Liver (tissue), 9 donors: Measurements from ENCODE around the gene ACACA. TPM values are rescaled to one million over a fixed set of nuclear protein-coding genes. Genes with fewer than 3 reads are reported as not detected.

Experiments used
- DNase-seq: peaks from one replicate; pipeline ENCODE4 v3.0.0-alpha.2; 2017; ENCODE audit warnings: low spot score
- H3K27ac ChIP-seq, 2 donors: one replicate each; pipeline ENCODE4 v1.7.0; 2013; ENCODE audit warnings: inconsistent platforms in 2 of 2, low read length in 2 of 2, control low read depth in 1 of 2, low read depth in 1 of 2, mild to moderate bottlenecking in 1 of 2
- H3K27me3 ChIP-seq, 4 donors: one replicate each; pipeline versions ENCODE4 v1.6.1 to v1.7.0; 2013; ENCODE audit warnings: low read length in 3 of 4, inconsistent platforms in 1 of 4, mild to moderate bottlenecking in 1 of 4, moderate library complexity in 1 of 4; ENCODE audit not compliant: control insufficient read depth in 4 of 4, insufficient read depth in 4 of 4
- H3K36me3 ChIP-seq, 4 donors: one replicate each; pipeline versions ENCODE4 v1.6.1 to v1.7.0; 2013; ENCODE audit warnings: low read length in 3 of 4, mild to moderate bottlenecking in 3 of 4, low read depth in 1 of 4, moderate library complexity in 1 of 4; ENCODE audit not compliant: control insufficient read depth in 4 of 4, insufficient read depth in 3 of 4
- H3K4me1 ChIP-seq, 4 donors: one replicate each; pipeline versions ENCODE4 v1.6.1 to v1.7.0; 2013; ENCODE audit warnings: low read length in 3 of 4, mild to moderate bottlenecking in 3 of 4, moderate library complexity in 1 of 4; ENCODE audit not compliant: control insufficient read depth in 4 of 4, insufficient read depth in 4 of 4
- H3K4me3 ChIP-seq, 3 donors: one replicate each; pipeline versions ENCODE4 v1.6.1 to v1.7.0; 2013; ENCODE audit warnings: low read length in 3 of 3, control low read depth in 1 of 3, low read depth in 1 of 3, mild to moderate bottlenecking in 1 of 3
- H3K9ac ChIP-seq, 2 donors: one replicate each; pipeline ENCODE4 v1.7.0; 2013; ENCODE audit warnings: low read length in 2 of 2, mild to moderate bottlenecking in 2 of 2, moderate library complexity in 2 of 2, control low read depth in 1 of 2, low read depth in 1 of 2
- H3K9me3 ChIP-seq, 4 donors: one replicate each; pipeline versions ENCODE4 v1.6.1 to v1.7.0; 2013; ENCODE audit warnings: low read length in 3 of 4; ENCODE audit not compliant: control insufficient read depth in 4 of 4
- ATF3 ChIP-seq: IDR thresholded peaks from 2 replicates; pipeline ENCODE4 v1.6.1; 2016; ENCODE audit warnings: antibody characterized with exemption
- CTCF ChIP-seq: fragments of 150-350 bp; IDR thresholded peaks from 2 replicates; pipeline ENCODE4 v1.5.1; 2017; ENCODE audit warnings: improper control_type of control experiment, low read depth, low read length; ENCODE audit not compliant: missing input control
- EGR1 ChIP-seq, 2 donors: IDR thresholded peaks; 2 replicates each; pipeline ENCODE4 v1.6.1; 2016 to 2018; ENCODE audit warnings: antibody characterized with exemption in 2 of 2, low read depth in 2 of 2
- FOXA1 ChIP-seq: IDR thresholded peaks from 2 replicates; pipeline ENCODE4 v1.6.1; 2016; ENCODE audit warnings: antibody characterized with exemption
- FOXA2 ChIP-seq: IDR thresholded peaks from 2 replicates; pipeline ENCODE4 v1.6.1; 2016; ENCODE audit warnings: antibody characterized with exemption
- GABPA ChIP-seq, 2 donors: IDR thresholded peaks in 1 of 2; conservative IDR thresholded peaks in 1 of 2; 2 replicates each; pipeline ENCODE4 v1.6.1; 2016; ENCODE audit warnings: antibody characterized with exemption in 2 of 2, mild to moderate bottlenecking in 1 of 2, moderate library complexity in 1 of 2
- HNF4A ChIP-seq, 2 donors: conservative IDR thresholded peaks; 2 replicates each; pipeline ENCODE4 v1.6.1; 2016; ENCODE audit warnings: antibody characterized with exemption in 2 of 2, mild to moderate bottlenecking in 2 of 2
- HNF4G ChIP-seq: IDR thresholded peaks from 2 replicates; pipeline ENCODE4 v1.6.1; 2016; ENCODE audit warnings: antibody characterized with exemption
- JUND ChIP-seq, 2 donors: IDR thresholded peaks; 2 replicates each; pipeline ENCODE4 v1.6.1; 2016; ENCODE audit warnings: antibody characterized with exemption in 2 of 2
- MAX ChIP-seq: IDR thresholded peaks from 2 replicates; pipeline ENCODE4 v1.6.1; 2016; ENCODE audit warnings: antibody characterized with exemption
- NR2F2 ChIP-seq: IDR thresholded peaks from 2 replicates; pipeline ENCODE4 v1.6.1; 2016; ENCODE audit warnings: antibody characterized with exemption
- RAD21 ChIP-seq, 2 donors: IDR thresholded peaks; 2 replicates each; pipeline ENCODE4 v1.6.1; 2016; ENCODE audit warnings: antibody characterized with exemption in 2 of 2, mild to moderate bottlenecking in 2 of 2
- REST ChIP-seq: IDR thresholded peaks from 2 replicates; pipeline ENCODE4 v1.6.1; 2016; ENCODE audit warnings: antibody characterized with exemption, mild to moderate bottlenecking
- RXRA ChIP-seq, 2 donors: IDR thresholded peaks; 2 replicates each; pipeline ENCODE4 v1.6.1; 2017 to 2018; ENCODE audit warnings: antibody characterized with exemption in 2 of 2, mild to moderate bottlenecking in 1 of 2
- SP1 ChIP-seq: IDR thresholded peaks from 2 replicates; pipeline ENCODE4 v1.6.1; 2018; ENCODE audit warnings: antibody characterized with exemption, mild to moderate bottlenecking
- TAF1 ChIP-seq: conservative IDR thresholded peaks from 2 replicates; pipeline ENCODE4 v1.6.1; 2016; ENCODE audit warnings: antibody characterized with exemption, mild to moderate bottlenecking
- YY1 ChIP-seq: IDR thresholded peaks from 2 replicates; pipeline ENCODE4 v1.6.1; 2016; ENCODE audit warnings: antibody characterized with exemption, mild to moderate bottlenecking
- ZBTB33 ChIP-seq: IDR thresholded peaks from 2 replicates; pipeline ENCODE4 v1.6.1; 2016; ENCODE audit warnings: antibody characterized with exemption
- WGBS: extraction: QIAGEN DNeasy Blood & Tissue Kit; methylation state at CpG from one replicate; pipeline ENCODE4 v1.1.7; 2013; 5-methylcytosine and 5-hydroxymethylcytosine counted together
- polyA plus RNA-seq, 2 donors: library from polyadenylated mRNA; stranded (reverse) in 1 of 2; unstranded in 1 of 2; fragments of 200-250 nt in 1 of 2; fragments of >200 nt in 1 of 2; fragmentation: Nextera tagmentation in 1 of 2; extraction: Ambion mirVana in 1 of 2; gene quantifications; one replicate each; pipeline versions ENCODE4 v1.2.1 to v1.2.3, GENCODE V29; 2013 to 2015
- total RNA-seq, 2 donors: library from RNA; depleted of rRNA; stranded (reverse); fragments of >200 nt; gene quantifications; one replicate each; pipeline ENCODE4 v1.2.3, GENCODE V29; 2014
- donor health status: healthy.
- donor health status: healthy.
- donor health status: healthy.
- donor health status: healthy.
- donor health status: healthy.

The ACACA gene
- total and polyA plus RNA-seq, 4 donors, result 14.8 to 49.5 (median 31.2) TPM

GRCh38 chr17:37180376-37180775 lies 226.3 kb downstream of the ACACA start:
- Histone ChIP-seq H3K9me3 (no peaks in the 10 kb centered on the region), H3K4me1 (no peaks in the 10 kb centered on the region), H3K9ac (no peak overlapping the region), H3K27me3 (no peaks in the 10 kb centered on the region), H3K4me3 (no peak overlapping the region), H3K27ac (no peak overlapping the region), H3K36me3 (peaks cover 5 to 41% (median 24%) of the 10 kb centered on the region in 4 donors)
- no peak for DNase-seq
- TF ChIP-seq YY1 (no peak), RXRA (IDR thresholded peaks at IDR 0.05) (no peak), ATF3 (no peak), RAD21 (IDR thresholded peaks at IDR 0.05) (no peak), MAX (no peak), SP1 (no peak), NR2F2 (no peak), HNF4G (no peak), FOXA2 (no peak), REST (no peak), GABPA (IDR thresholded peaks at IDR 0.05 in 1 of 2, conservative IDR thresholded peaks at IDR 0.05 in 1 of 2) (no peak), HNF4A (conservative IDR thresholded peaks at IDR 0.05) (no peak), ZBTB33 (no peak), JUND (IDR thresholded peaks at IDR 0.05) (no peak), EGR1 (IDR thresholded peaks at IDR 0.05; ENCODE audit: low read depth in 2 of 2) (no peak), CTCF (no peak), TAF1 (no peak), FOXA1 (no peak)
- WGBS, result 96% methylated on average over 1 of the region's 1 CpG
